ENCODE results near the gene RPUSD3. TPM values are rescaled to one million over a fixed set of nuclear protein-coding genes. Genes with fewer than 3 reads are reported as not detected.

The RPUSD3 gene
- total and polyA plus RNA-seq, 2 of the 4 experiments (the other 2 are of a cell fraction), result 30.3 to 49.4 TPM

DNA sequence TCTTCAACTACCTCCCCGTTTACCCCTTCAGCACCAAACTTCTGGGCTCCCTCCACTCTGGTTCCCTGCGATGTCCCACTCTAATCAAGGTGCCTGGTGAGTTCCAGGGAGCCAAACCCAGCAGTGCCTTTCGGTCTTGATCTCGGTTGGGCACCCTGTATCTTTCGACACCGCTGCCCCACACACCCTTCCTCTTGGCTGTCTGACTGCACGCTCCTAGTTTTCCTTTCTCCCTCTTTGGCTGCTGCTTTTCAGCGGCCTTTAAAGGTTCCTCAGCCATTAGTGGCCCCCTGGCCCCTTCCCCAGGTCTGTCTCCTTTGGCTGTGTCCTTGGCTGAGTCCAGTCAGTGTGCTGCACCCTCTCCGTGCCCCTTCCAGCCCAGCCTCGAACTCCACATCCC is 33.0 kb downstream of the RPUSD3 start:
- H3K9me1 ChIP-seq (ENCODE audit: insufficient read depth, low read length), result peaks cover 4% of the 10 kb centered on the region
- no peak overlapping the region for H3K18ac ChIP-seq (ENCODE audit: low read depth, low read length)
- no peak for ATAC-seq (ENCODE audit: low read depth)
- H3K9ac ChIP-seq (ENCODE audit: low read depth, low read length), result 0 out of 2 replicates have a peak overlapping the region, but pooled peaks have one; percentile 19
- H3K27me3 ChIP-seq (ENCODE audit: control insufficient read depth, insufficient read depth, low read length), result no peaks in the 10 kb centered on the region
- POLR2A ChIA-PET (ENCODE audit: unreplicated experiment), result no interaction called here
- peak overlapping the region; percentile 81 for H3K23ac ChIP-seq (ENCODE audit: low read depth, low read length)
- no TSS peak for BruUV-seq (replicated peaks)
- CTCF ChIA-PET, result no interaction called here
- H3K4me2 ChIP-seq (ENCODE audit: low read depth, low read length), result peak overlapping the region; percentile 75; the same call in 1 of the 2 replicates
- H2AFZ ChIP-seq (replicated peaks; ENCODE audit: low read length, poor library complexity), result peak overlapping the region; percentile 87
- peak overlapping the region; percentile 79 for H2AK5ac ChIP-seq (ENCODE audit: low read depth, low read length)
- H2BK20ac ChIP-seq (ENCODE audit: low read depth, low read length), result no peak overlapping the region
- peaks cover 0 to 11% of the 10 kb centered on the region in 2 experiments; a peak in 1 of 4 replicates for H3K79me1 ChIP-seq (ENCODE audit: low read depth in 1 of 2, low read length in 2 of 2)
- intact Hi-C loops (cut with micrococcal nuclease), result no loop called here
- H3K56ac ChIP-seq (ENCODE audit: extremely low read depth, insufficient read depth, low read length), result peak overlapping the region; percentile 50; the same call in 1 of the 2 replicates
- H4K8ac ChIP-seq (ENCODE audit: low read depth in 2 of 2, low read length in 2 of 2), result peak overlapping the region; percentile 72 to 93
- H3K4ac ChIP-seq (ENCODE audit: low read depth, low read length), result peak overlapping the region; percentile 80
- H4K5ac ChIP-seq (ENCODE audit: low read depth, low read length), result peak overlapping the region; percentile 59
- H3K27ac ChIP-seq (ENCODE audit: insufficient read depth, low read length), result no peak overlapping the region
- no peak for DNase-seq
- H4K91ac ChIP-seq (ENCODE audit: insufficient read depth, low read depth, low read length), result peak overlapping the region; percentile 66; the same call in 1 of the 2 replicates
- H3K9me3 ChIP-seq (ENCODE audit: control insufficient read depth, insufficient read depth, low read length), result no peaks in the 10 kb centered on the region
- H4K20me1 ChIP-seq (ENCODE audit: insufficient read depth, low read length), result peaks cover 8% of the 10 kb centered on the region
- 74% methylated on average over 5 of the region's 10 CpGs; no CpG with 5 or more reads in 1 of the 2 experiments for WGBS, 2 experiments (ENCODE audit: extremely low coverage in 2 of 2, insufficient read length in 1 of 2)
- H3K4me3 ChIP-seq (ENCODE audit: insufficient read depth, low read depth, low read length), result no peak overlapping the region
- H3K36me3 ChIP-seq (ENCODE audit: control insufficient read depth, insufficient read depth, low read length), result peaks cover 20% of the 10 kb centered on the region
- in situ Hi-C loops (cut with MboI; ENCODE audit: low sequenced_read_pairs), result no loop called here
- peak overlapping the region; percentile 42; the same call in 1 of the 2 replicates for H3K14ac ChIP-seq (replicated peaks; ENCODE audit: low read depth, low read length)
- no peak overlapping the region for H2BK5ac ChIP-seq (ENCODE audit: low read depth, low read length, poor library complexity, severe bottlenecking)
- peak overlapping the region; percentile 95 for H2AK9ac ChIP-seq (replicated peaks; ENCODE audit: low read depth, low read length, poor library complexity)
- dilution Hi-C loops (cut with HindIII; ENCODE audit: low sequenced_read_pairs, unreplicated experiment), result no loop called here
- H2BK120ac ChIP-seq (ENCODE audit: low read depth, low read length), result 0 out of 2 replicates have a peak overlapping the region, but pooled peaks have one; percentile 32
- H3K4me1 ChIP-seq (ENCODE audit: control insufficient read depth, insufficient read depth, low read length), result peaks cover 7% of the 10 kb centered on the region
- TF ChIP-seq, protein P1, sequence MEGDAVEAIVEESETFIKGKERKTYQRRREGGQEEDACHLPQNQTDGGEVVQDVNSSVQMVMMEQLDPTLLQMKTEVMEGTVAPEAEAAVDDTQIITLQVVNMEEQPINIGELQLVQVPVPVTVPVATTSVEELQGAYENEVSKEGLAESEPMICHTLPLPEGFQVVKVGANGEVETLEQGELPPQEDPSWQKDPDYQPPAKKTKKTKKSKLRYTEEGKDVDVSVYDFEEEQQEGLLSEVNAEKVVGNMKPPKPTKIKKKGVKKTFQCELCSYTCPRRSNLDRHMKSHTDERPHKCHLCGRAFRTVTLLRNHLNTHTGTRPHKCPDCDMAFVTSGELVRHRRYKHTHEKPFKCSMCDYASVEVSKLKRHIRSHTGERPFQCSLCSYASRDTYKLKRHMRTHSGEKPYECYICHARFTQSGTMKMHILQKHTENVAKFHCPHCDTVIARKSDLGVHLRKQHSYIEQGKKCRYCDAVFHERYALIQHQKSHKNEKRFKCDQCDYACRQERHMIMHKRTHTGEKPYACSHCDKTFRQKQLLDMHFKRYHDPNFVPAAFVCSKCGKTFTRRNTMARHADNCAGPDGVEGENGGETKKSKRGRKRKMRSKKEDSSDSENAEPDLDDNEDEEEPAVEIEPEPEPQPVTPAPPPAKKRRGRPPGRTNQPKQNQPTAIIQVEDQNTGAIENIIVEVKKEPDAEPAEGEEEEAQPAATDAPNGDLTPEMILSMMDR (conservative IDR thresholded peaks at IDR 0.05; ENCODE audit: low read depth, low read length), result no peak
- TF ChIP-seq, protein P2, sequence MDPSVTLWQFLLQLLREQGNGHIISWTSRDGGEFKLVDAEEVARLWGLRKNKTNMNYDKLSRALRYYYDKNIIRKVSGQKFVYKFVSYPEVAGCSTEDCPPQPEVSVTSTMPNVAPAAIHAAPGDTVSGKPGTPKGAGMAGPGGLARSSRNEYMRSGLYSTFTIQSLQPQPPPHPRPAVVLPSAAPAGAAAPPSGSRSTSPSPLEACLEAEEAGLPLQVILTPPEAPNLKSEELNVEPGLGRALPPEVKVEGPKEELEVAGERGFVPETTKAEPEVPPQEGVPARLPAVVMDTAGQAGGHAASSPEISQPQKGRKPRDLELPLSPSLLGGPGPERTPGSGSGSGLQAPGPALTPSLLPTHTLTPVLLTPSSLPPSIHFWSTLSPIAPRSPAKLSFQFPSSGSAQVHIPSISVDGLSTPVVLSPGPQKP (IDR thresholded peaks at IDR 0.05; ENCODE audit: borderline replicate concordance, low read depth, low read length), result no peak
- TF ChIP-seq RAD21 (IDR thresholded peaks at IDR 0.05; ENCODE audit: low read length) (no peak), RFX5 (IDR thresholded peaks at IDR 0.05; ENCODE audit: low read depth, low read length) (no peak), NFE2L2 (IDR thresholded peaks at IDR 0.05; ENCODE audit: low read depth, low read length) (no peak), SMC3 (IDR thresholded peaks at IDR 0.05; ENCODE audit: low read depth, low read length) (no peak), RCOR1 (IDR thresholded peaks at IDR 0.05; ENCODE audit: insufficient replicate concordance, low read length) (no peak), CEBPB (IDR thresholded peaks at IDR 0.05; ENCODE audit: low read depth, low read length) (no peak), MAZ (IDR thresholded peaks at IDR 0.05; ENCODE audit: borderline replicate concordance, low read depth, low read length) (no peak)
- TF ChIP-seq, protein P3, sequence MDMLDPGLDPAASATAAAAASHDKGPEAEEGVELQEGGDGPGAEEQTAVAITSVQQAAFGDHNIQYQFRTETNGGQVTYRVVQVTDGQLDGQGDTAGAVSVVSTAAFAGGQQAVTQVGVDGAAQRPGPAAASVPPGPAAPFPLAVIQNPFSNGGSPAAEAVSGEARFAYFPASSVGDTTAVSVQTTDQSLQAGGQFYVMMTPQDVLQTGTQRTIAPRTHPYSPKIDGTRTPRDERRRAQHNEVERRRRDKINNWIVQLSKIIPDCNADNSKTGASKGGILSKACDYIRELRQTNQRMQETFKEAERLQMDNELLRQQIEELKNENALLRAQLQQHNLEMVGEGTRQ (IDR thresholded peaks at IDR 0.05; ENCODE audit: low read depth, low read length), result no peak
- H2BK15ac ChIP-seq (ENCODE audit: low read depth, low read length), result no peak overlapping the region
